ENCODE measurements around the gene MYMX.

MYMX gene

GRCh38 chr6:44198684-44199083, 18.0 kb upstream of the MYMX start:
- no peak for ATAC-seq (ENCODE audit: insufficient read depth, low read depth)
- no peak overlapping the region for H3K27ac ChIP-seq (ENCODE audit: low read length)

GRCh38 chr6:44199883-44200282, 16.8 kb upstream of the MYMX start:
- no peak for TF ChIP-seq CTCF (IDR thresholded peaks at IDR 0.05; ENCODE audit: borderline replicate concordance, extremely low read depth, low read length, poor library complexity, severe bottlenecking)
- no peak for TF ChIP-seq EZH2 (IDR thresholded peaks at IDR 0.05; ENCODE audit: borderline replicate concordance, low read depth, low read length, severe bottlenecking)
- no peak overlapping the region for H3K4me3 ChIP-seq (ENCODE audit: low read depth in 1 of 2, low read length in 2 of 2)
- no peak overlapping the region for H3K9ac ChIP-seq (ENCODE audit: low read depth, low read length)
- H3K27me3 ChIP-seq (ENCODE audit: insufficient read depth, low read length, poor library complexity) = peaks cover 8% of the 10 kb centered on the region
- no peak overlapping the region for H2AFZ ChIP-seq (ENCODE audit: low read depth, low read length)
- no peaks in the 10 kb centered on the region for H3K9me3 ChIP-seq (ENCODE audit: insufficient read depth, low read length, severe bottlenecking)
- ATAC-seq (ENCODE audit: insufficient read depth, low read depth) (no peak), DNase-seq (no peak)
- H4K20me1 ChIP-seq (ENCODE audit: insufficient read depth, low read length) = peaks cover 5% of the 10 kb centered on the region; the same call in 1 of the 2 replicates
- H3K36me3 ChIP-seq (ENCODE audit: insufficient read depth, low read length) = no peaks in the 10 kb centered on the region
- H3K27ac ChIP-seq (ENCODE audit: low read length) = no peak overlapping the region
- no peak overlapping the region for H3K4me2 ChIP-seq (ENCODE audit: insufficient read depth, low read length)
- no peaks in the 10 kb centered on the region for H3K4me1 ChIP-seq (ENCODE audit: insufficient read depth, low read length)
- H3K79me2 ChIP-seq (ENCODE audit: insufficient read depth, low read length) = no peaks in the 10 kb centered on the region

More at GRCh38 chr6:44198684-44199083, 18.0 kb upstream of the MYMX start:
- Histone ChIP-seq H3K4me3 (ENCODE audit: low read depth in 1 of 2, low read length in 2 of 2) (no peak overlapping the region), H3K4me1 (ENCODE audit: insufficient read depth, low read length) (no peaks in the 10 kb centered on the region), H3K9me3 (ENCODE audit: insufficient read depth, low read length, severe bottlenecking) (no peaks in the 10 kb centered on the region), H3K9ac (ENCODE audit: low read depth, low read length) (no peak overlapping the region), H3K36me3 (ENCODE audit: insufficient read depth, low read length) (no peaks in the 10 kb centered on the region), H3K79me2 (ENCODE audit: insufficient read depth, low read length) (no peaks in the 10 kb centered on the region), H2AFZ (ENCODE audit: low read depth, low read length) (no peak overlapping the region), H3K27me3 (ENCODE audit: insufficient read depth, low read length, poor library complexity) (peaks cover 15% of the 10 kb centered on the region), H4K20me1 (ENCODE audit: insufficient read depth, low read length) (peaks cover 5% of the 10 kb centered on the region; the same call in 1 of the 2 replicates), H3K4me2 (ENCODE audit: insufficient read depth, low read length) (no peak overlapping the region)
- DNase-seq = no peak
- TF ChIP-seq EZH2 (IDR thresholded peaks at IDR 0.05; ENCODE audit: borderline replicate concordance, low read depth, low read length, severe bottlenecking) (no peak), CTCF (IDR thresholded peaks at IDR 0.05; ENCODE audit: borderline replicate concordance, extremely low read depth, low read length, poor library complexity, severe bottlenecking) (no peak)

- ATAC-seq (ENCODE audit: insufficient read depth, low read depth) = no peak
- no peaks in the 10 kb centered on the region for H3K36me3 ChIP-seq (ENCODE audit: insufficient read depth, low read length)
- H3K27me3 ChIP-seq (ENCODE audit: insufficient read depth, low read length, poor library complexity) = peaks cover 3% of the 10 kb centered on the region
- no peak overlapping the region for H2AFZ ChIP-seq (ENCODE audit: low read depth, low read length)
- H3K4me1 ChIP-seq (ENCODE audit: insufficient read depth, low read length) = no peaks in the 10 kb centered on the region
- no peak overlapping the region for H3K9ac ChIP-seq (ENCODE audit: low read depth, low read length)
- peaks cover 5% of the 10 kb centered on the region; the same call in 1 of the 2 replicates for H4K20me1 ChIP-seq (ENCODE audit: insufficient read depth, low read length)
- H3K4me3 ChIP-seq (ENCODE audit: low read depth in 1 of 2, low read length in 2 of 2) = no peak overlapping the region
- no peak overlapping the region for H3K27ac ChIP-seq (ENCODE audit: low read length)
- no peak for TF ChIP-seq EZH2 (IDR thresholded peaks at IDR 0.05; ENCODE audit: borderline replicate concordance, low read depth, low read length, severe bottlenecking)
- no peak for TF ChIP-seq CTCF (IDR thresholded peaks at IDR 0.05; ENCODE audit: borderline replicate concordance, extremely low read depth, low read length, poor library complexity, severe bottlenecking)
- H3K79me2 ChIP-seq (ENCODE audit: insufficient read depth, low read length) = no peaks in the 10 kb centered on the region
- H3K4me2 ChIP-seq (ENCODE audit: insufficient read depth, low read length) = no peak overlapping the region
- no peaks in the 10 kb centered on the region for H3K9me3 ChIP-seq (ENCODE audit: insufficient read depth, low read length, severe bottlenecking)
- DNase-seq = no peak
These were observed 15.5 kb upstream of the MYMX start for GRCh38 chr6:44201200-44201599.

Data from DND-41 (cell line).